GM12872 (cell line): ENCODE results near the gene PUS3.

Experiments used
- CTCF ChIP-seq: IDR thresholded peaks from 3 replicates; pipeline ENCODE4 v1.5.1; 2011; ENCODE audit warnings: low read depth, mild to moderate bottlenecking, low read length, moderate library complexity; ENCODE audit not compliant: insufficient read depth

PUS3 gene

GRCh38 chr11:125902927-125903710, at the start of gene PUS3:
TSS of gene PUS3 (minus strand) at chr11:125903206. CDS start at chr11:125896284, 6,922 bp downstream.
- no peak for TF ChIP-seq CTCF

GRCh38 chr11:125952559-125952958, 49.6 kb upstream of the PUS3 start:
- no peak for TF ChIP-seq CTCF

- TF ChIP-seq CTCF, result no peak
Observed at GRCh38 chr11:125951731-125952130, 48.7 kb upstream of the PUS3 start.

GRCh38 chr11:125950696-125951651, 48.0 kb upstream of the PUS3 start:
- TF ChIP-seq CTCF, result no peak

GRCh38 chr11:125950178-125950490, 47.1 kb upstream of the PUS3 start:
- TF ChIP-seq CTCF, result no peak

GRCh38 chr11:125949271-125950177, 46.5 kb upstream of the PUS3 start:
- TF ChIP-seq CTCF, result no peak
